Superior temporal gyrus (tissue), 1 donor: ENCODE measurements around the gene RAB17.

Experiments
- DNase-seq: peaks from one replicate; pipeline ENCODE4 v3.0.0-alpha.2; 2016; ENCODE audit errors: extremely low spot score

The RAB17 gene

DNA sequence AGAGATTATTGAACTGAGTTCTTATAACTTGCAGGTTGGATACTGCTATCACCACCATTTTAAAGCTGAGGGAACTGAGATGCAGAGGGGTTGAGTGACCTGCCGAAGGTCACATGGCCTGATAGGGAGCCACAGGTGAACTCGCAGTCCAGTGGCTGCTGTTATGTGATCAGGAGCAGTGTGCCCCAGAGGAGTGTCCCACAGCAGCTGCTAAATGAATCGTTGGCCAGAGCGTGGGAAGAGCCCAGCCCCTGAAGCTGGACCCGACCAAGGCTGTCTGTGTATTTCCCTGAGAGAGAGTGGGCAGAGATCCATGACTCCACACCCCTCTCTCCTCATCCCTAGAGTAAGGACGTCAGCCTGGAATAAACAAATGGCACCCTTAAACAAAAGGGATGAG, 50.9 kb downstream of the RAB17 start:
- no peak for DNase-seq

DNA sequence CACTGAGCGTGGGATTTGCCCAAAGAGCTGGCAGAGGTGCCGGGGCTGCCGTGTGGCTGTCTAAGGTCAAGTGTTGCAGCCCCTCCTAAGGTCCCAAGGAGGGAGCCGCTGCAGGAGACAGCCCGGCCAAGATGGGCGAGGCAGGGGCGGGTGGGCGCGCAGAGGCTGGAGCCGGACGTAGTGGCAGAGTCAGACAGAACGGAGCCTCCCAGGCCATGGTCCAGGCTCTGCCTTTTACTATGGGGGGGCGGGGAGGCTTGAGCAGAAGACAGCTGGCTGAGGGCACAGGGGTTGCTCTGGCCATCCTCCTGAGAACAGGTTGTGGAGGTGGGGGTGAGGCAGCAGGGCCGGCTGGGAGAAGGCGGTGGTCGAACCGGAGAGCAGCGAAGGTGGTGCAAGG, 51.6 kb downstream of the RAB17 start:
- DNase-seq: no peak

DNA sequence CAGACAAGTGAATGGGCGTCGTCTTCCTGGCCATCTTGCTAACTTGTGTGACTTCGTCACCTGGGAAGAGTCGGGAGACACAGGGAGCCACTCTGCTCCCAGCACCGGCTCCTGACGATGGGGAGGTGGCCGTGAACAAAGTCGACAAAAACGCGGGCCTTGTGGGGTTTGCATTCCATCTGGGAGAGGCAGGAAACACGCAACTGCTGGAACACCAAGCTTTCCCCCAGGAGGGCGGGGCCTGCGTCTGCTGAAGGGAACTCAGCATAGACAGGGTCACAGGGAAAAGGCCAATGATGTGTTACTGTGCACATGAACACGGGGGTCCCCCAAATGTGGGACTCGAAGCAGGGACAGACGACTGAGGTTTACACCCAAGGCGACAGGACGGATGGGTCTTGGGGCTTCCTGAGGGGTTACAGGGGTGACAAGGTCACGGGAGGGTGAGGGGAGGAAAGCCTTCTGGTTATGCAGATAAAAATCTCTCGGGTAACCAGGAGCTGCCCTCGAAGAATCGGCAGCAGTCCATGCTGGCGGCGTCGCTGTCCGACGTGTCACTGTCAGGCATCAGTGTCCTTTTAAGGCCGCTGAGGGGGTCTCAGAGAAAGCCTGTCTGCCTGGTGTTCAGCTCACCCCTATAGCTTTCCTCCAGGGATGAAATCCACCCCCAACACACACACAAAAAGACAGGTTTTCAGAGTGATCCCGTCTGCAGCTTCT, 52.4 kb downstream of the RAB17 start:
- DNase-seq: no peak

DNA sequence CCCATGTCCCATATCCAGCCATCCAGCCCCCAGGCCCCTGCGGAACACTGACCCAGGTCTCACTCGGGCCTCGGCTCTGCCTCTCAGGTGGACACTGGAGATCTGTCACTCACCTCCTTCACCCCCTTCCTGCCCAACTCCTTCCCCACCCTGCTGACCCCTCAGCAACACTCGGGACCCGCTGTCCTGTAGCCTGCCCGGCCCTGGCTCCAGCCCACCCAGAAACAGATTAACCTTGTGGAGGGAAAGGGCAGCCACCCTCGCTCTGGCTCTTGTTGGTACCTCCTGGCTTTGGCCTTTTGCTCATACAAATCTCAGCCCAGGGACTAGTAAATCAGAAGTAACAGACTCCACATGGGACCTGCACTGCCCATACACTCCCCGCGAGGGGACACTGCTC, 53.9 kb downstream of the RAB17 start:
- no peak for DNase-seq

DNA sequence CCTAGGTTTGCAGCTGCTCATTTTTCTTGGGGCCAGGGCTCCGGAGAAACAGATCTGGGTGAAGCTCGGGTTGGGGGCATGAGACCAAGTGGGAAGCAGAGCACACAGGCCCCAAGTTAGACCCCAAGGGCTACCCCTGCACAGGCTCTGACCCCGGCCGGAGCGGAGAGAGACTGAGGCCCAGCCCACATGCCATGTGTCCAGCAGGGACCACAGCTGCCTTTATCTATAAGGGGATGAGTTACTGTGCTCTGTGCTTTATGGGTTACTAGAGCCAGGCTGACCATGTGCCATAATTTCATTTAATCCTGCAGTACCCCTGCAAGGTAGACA, 54.5 kb downstream of the RAB17 start:
- DNase-seq: no peak

DNA sequence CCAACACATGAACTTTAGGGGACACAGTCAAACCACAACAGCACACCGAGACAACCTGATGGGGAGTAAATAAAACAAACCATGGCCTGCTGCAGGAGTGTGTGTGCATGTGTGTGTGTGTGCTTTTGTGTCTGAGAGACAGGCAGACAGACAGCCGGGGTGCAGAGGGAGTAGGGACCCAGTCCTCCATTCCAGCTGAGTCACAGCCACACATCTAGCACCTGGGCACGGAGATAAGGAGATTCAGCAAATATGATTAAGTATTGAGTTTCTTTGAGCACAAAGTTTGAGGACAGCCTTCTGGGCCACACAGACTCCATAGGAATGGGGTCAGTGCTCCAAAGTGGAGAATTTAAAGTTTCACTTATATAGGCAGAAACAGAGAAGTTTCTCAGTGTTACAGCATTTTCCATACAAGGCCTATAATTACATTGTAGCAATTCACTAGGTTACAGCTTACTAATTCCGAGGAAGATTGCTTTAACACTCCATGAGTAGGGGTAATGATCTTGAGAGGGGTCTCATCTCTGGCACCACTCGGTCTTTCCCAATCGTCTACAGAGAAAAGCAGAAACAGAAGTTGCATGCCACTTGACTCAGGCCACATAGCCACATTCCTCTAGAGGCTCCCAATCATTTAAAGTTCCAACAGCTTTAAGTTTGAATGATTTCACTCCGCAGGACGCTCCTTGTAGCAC, 55.0 kb downstream of the RAB17 start:
- no peak for DNase-seq

DNA sequence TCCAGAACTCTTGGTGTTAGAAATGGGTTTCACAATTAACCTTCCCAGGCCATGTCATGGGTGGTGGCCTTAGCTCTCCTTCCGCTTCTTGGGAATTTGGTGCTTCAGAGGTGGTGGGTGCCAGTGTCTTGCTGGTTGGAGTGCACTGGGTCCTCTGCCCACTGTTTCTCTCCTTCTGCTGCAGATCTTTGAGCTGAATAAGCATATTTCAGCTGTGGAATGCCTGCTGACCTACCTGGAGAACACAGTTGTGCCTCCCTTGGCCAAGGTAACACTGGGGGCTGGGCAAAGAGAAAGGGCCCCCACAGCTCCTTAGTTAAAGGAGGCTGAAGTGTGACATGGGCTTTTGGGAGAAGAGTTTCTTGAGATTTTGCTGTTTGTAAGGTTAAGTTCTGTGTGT, 56.2 kb downstream of the RAB17 start:
- DNase-seq: no peak

DNA sequence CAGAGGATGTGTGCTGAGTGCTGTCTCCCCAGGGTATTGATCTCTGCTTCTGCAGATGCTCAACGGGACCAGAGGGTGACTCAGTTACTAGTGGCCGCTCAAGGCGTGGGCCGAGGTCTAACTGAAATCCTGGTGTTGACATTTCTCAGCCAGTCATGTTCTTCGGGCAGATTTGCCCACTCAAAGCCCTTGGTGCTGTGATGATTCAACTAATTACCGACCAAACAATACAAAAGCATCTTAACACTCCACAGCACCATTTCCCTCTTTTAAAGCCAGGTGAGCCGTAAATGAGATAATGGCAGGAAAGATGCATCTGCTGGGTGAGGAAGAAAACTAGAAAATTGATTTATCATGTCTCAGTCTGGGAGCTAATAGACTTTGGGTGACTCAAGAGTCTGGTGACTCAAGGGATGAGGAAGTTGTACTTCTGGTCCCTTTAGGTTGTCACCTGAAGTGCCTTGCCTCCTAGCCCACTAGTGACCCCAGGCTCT, 56.8 kb downstream of the RAB17 start:
- DNase-seq: no peak

DNA sequence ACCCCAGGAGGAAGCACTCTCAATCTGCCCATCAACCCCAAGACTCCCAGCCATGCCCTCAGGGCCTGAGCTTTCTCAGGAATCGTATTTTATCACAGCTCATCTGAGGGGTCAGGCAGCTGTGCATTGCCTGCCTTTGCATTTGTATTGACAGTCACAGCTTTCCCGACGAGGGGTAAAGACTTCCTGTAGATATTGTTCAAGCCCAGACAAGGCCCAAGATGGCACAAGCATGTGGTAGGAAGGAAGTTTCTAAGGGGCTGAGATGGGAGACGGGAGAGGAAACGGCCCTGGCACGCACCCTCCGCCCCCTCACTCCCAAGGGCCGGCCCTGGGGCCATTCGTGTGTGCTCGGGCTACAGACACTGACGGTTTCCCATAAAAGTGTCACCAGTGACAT, 58.4 kb downstream of the RAB17 start:
- DNase-seq: no peak

DNA sequence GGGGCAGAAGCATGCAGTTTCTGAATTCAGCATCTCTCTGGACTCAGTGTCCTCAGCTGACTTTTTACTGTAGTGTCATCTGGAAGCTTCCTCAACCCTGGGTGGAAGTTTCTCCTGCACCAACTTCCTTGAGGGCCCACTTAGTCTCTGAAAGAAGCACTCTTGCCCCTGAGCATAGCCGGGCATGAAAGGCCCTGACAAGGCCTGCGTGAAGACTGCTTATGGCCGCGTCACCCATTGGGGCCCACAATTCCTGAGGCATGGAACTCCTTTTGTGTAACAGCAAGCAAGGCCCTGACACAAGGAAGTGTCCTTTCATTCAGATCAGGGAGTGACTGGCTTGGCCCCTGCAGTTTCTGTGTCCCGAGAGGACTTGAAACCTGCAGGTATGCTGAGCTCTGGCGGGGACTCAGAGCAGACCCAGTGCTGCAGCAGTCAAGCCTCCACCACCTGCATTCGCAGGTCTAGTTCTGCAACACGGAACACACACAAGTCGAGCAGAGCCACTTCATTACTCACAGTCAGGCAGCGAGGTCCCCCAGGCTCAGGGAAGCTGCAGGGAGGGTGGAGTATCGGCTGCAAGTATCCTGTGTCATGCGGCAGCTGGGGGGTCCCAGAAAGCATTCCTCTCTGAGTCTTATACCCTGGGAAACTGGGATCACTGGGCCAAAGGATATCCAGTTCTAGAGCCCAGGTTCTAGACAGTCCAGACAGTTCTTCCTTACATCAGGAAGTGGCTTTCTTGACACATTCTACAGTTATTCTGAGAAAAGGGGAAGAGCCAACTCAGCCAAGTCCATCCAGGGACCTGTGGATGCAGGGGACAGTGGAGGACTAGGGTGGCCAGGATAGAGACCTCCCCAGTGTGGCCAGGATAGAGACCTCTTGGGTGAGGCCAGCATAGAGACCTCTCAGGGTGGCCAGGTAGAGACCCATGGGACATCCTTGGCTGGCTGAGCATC, 59.8 kb downstream of the RAB17 start:
- no peak for DNase-seq

DNA sequence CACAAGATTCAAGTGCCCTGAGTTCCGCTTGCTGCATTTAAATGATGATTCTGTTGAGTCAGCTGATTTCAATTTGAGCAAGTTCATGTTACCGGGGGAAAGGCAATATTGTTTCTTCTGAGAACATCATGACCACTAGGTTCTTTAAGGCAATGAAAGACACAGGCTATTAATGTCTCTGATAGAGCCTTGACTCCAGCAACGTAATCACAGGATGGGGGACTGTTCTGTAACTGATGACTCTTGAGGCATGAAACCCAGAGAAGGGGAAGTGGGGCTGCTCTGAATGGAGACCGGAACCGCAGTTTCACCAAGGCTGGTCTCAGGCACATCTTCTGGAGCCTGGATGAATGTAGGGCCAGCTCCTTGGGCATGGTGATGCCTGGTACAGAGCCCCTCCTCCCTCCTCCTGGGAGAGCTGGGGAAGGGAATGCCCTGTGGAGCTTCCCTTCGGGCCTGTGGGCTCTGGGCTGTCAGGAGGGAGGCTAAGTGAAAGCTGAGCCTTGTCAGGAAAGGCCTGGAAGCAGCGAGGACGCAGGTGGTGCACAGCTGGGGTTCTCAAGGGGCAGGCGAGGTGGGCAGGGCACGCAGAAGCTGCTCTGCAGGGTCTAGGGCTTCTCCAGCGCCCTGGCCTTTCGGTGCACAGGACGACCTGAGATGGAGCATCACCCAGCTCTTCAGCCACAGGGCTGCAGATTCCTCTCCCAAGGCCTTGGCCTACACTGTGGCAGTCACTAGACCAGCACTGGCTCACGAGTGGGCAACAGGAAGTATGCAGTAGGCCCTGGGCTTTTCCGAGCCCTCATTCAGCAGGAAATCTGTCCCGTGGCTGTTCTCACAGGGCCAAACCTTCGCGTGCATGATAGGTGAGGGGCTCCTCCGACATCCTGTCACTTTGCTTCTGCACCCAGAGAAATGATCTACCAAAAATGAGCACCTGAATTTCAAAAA, 60.8 kb downstream of the RAB17 start:
- no peak for DNase-seq

DNA sequence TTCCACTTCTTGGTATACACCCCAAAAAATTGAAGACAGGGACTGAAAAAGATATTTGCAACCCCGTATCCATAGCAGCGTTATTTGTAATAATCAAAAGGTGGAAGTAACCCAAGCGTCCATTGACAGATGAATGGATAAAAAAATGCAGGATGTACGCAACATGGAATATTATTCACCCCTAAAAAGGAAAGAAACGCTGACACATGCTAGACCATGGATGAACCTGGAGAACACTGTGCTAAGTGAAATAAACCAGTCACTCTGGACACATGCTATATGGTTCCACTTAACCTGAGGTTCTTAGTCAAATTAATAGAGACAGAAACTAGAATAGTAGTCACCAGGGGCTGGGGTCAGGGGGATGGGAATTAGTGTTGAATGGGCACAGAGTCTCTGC, 62.8 kb downstream of the RAB17 start:
- no peak for DNase-seq

DNA sequence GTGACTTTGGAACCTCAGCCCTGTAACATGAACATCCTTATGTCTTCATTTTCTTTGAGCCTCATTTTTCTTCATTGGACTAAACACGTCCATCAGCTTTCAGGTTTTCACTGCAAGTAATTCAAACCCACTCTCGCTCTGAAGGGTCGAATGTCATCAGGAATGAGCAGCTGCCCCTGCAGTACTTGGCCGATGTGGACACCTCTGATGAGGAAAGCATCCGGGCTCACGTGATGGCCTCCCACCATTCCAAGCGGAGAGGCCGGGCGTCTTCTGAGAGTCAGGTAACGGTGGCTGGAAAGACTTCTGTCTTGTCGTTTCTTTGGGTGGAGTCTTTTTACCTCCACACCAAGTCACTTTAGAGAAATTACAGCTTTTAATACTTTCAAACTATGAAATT, 63.3 kb downstream of the RAB17 start:
- DNase-seq: no peak

DNA sequence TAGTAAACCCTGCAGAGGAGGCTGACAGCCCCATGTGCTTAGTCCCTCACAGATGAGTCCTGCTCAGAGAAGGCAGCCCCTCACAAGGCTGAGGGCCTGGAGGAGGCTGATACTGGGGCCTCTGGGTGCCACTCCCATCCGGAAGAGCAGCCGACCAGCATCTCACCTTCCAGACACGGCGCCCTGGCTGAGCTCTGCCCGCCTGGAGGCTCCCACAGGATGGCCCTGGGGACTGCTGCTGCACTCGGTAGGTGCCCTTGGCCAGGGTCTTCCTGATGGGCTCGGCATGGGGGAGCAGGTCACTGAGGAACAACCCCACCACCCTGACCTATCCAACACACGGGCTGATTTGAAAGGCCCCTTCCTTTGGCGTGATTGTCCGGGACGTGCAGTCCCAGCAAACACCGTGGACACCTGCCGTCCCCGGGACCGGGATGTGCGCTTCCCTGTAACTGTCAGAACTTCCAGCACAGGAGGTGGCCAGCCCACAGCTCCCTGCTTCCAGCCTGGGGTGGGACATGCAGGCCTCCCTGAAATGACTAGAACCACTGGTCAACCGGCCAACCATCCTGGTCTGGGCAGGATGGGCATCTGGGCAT, 64.9 kb downstream of the RAB17 start:
- DNase-seq: no peak

DNA sequence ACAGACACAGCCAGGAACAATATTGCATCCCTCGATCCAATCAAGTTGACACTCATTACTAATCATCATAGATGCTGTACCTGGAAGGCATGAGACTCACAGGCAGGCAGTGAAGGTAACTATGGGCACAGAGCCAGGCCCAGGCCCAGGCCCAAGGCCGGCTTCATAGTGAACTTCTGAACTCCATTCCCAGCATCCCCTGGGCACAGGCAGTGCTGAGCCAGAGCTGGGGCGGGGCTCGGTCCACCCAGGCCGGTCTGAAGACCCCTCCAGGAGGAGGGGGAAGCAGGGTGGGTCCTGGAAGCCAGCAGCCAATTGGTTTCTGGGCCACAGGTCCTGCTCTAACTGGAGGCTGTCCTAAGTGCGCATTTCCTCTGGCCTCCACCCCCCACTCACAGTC, 65.9 kb downstream of the RAB17 start:
- no peak for DNase-seq
